ENCODE data around the gene ZNF286A.
"Not testable (repeated sequence)": the region's sequence is repeated elsewhere in the genome, so short reads cannot be mapped to it uniquely, and the experiment has no call there.

DNA sequence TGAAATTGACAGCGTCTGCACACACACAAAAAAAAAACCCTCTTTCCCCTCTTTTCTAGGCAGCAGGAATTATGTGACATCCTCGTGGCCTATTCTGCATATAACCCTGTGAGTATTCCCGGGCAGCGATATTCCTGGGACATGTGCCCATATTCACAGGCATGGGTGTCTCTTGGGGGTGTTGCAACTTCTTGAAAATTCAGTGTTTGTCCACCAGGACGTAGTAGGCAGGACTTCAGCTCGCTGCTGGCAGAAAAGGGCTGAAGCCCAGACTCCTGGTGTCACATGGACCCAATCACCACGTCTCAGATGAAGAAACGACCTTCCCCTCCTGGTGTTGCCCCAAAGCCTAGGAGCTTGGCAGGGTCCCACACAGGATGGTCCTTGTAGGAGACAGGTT is 40.5 kb downstream of the ZNF286A start:
- TF ChIP-seq CTCF (IDR thresholded peaks at IDR 0.05; ENCODE audit: insufficient read depth, low read length); POLR2AphosphoS5 (IDR thresholded peaks at IDR 0.05; ENCODE audit: low read depth): not testable (repeated sequence)

All from HL-60 (cell line).